ENCODE data around the gene HMX2.

- no peak for TF ChIP-seq POLR2A (IDR thresholded peaks at IDR 0.05; ENCODE audit: borderline replicate concordance, extremely low read depth, insufficient read depth, insufficient read length)
- TF ChIP-seq, protein P1, sequence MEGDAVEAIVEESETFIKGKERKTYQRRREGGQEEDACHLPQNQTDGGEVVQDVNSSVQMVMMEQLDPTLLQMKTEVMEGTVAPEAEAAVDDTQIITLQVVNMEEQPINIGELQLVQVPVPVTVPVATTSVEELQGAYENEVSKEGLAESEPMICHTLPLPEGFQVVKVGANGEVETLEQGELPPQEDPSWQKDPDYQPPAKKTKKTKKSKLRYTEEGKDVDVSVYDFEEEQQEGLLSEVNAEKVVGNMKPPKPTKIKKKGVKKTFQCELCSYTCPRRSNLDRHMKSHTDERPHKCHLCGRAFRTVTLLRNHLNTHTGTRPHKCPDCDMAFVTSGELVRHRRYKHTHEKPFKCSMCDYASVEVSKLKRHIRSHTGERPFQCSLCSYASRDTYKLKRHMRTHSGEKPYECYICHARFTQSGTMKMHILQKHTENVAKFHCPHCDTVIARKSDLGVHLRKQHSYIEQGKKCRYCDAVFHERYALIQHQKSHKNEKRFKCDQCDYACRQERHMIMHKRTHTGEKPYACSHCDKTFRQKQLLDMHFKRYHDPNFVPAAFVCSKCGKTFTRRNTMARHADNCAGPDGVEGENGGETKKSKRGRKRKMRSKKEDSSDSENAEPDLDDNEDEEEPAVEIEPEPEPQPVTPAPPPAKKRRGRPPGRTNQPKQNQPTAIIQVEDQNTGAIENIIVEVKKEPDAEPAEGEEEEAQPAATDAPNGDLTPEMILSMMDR (IDR thresholded peaks at IDR 0.05 in 2 of 3, conservative IDR thresholded peaks at IDR 0.05 in 1 of 3; ENCODE audit: borderline replicate concordance in 1 of 3, insufficient read depth in 1 of 3, low read depth in 2 of 3, low read length in 2 of 3): no peak
These were observed 4.6 kb upstream of the HMX2 start for GRCh38 chr10:123143162-123143824.
